MM.1S (cell line): ENCODE results near the gene UBE2J2.
"Not testable (repeated sequence)": the region's sequence is repeated elsewhere in the genome, so short reads cannot be mapped to it uniquely, and the experiment has no call there.

Experiments
- DNase-seq: peaks from one replicate; pipeline ENCODE4 v3.0.0-alpha.2; 2015
- H2AFZ ChIP-seq: fragments of 300-600 bp; sonication (generic); 2 replicates; pipeline ENCODE4 v1.6.0; 2016; ENCODE audit warnings: antibody characterized with exemption, low read length
- H3F3A ChIP-seq: fragments of 300-600 bp; sonication (generic); 2 replicates; pipeline ENCODE4 v1.6.1; 2016; ENCODE audit warnings: mild to moderate bottlenecking, antibody characterized with exemption, low read length, moderate library complexity, mixed read lengths; ENCODE audit not compliant: insufficient read depth
- H3K27ac ChIP-seq: fragments of 300-600 bp; sonication (generic); 2 replicates; pipeline ENCODE4 v1.5.1; 2016; ENCODE audit warnings: mild to moderate bottlenecking, low read length
- H3K27me3 ChIP-seq: fragments of 300-600 bp; sonication (generic); replicated peaks from 2 replicates; pipeline ENCODE4 v1.6.0; 2016; ENCODE audit warnings: low read length; ENCODE audit not compliant: insufficient read depth
- H3K36me3 ChIP-seq: fragments of 300-600 bp; sonication (generic); replicated peaks from 2 replicates; pipeline ENCODE4 v1.6.1; 2016; ENCODE audit warnings: mild to moderate bottlenecking, low read length, mixed read lengths; ENCODE audit not compliant: insufficient read depth
- H3K4me1 ChIP-seq: fragments of 300-600 bp; sonication (generic); 2 replicates; pipeline ENCODE4 v1.6.1; 2016; ENCODE audit warnings: low read length, mixed read lengths
- H3K4me2 ChIP-seq: fragments of 300-600 bp; sonication (generic); 2 replicates; pipeline ENCODE4 v1.6.0; 2016; ENCODE audit warnings: low read depth, low read length
- H3K4me3 ChIP-seq: fragments of 300-600 bp; sonication (generic); 2 replicates; pipeline ENCODE4 v1.5.1; 2016; ENCODE audit warnings: low read length, mixed read lengths
- H3K79me2 ChIP-seq: fragments of 300-600 bp; sonication (generic); 2 replicates; pipeline ENCODE4 v1.6.1; 2016; ENCODE audit warnings: mixed run types, low read length, mixed read lengths
- H3K9ac ChIP-seq: fragments of 300-600 bp; sonication (generic); 2 replicates; pipeline ENCODE4 v1.6.1; 2016; ENCODE audit warnings: low read length, mixed read lengths
- H3K9me2 ChIP-seq: fragments of 300-600 bp; sonication (generic); replicated peaks from 2 replicates; pipeline ENCODE4 v1.6.1; 2016; ENCODE audit warnings: mild to moderate bottlenecking, low read length, mixed read lengths; ENCODE audit not compliant: insufficient read depth
- H3K9me3 ChIP-seq: fragments of 300-600 bp; sonication (generic); replicated peaks from 2 replicates; pipeline ENCODE4 v1.6.1; 2016; ENCODE audit warnings: mild to moderate bottlenecking, low read length, mixed read lengths; ENCODE audit not compliant: insufficient read depth
- H4K20me1 ChIP-seq: fragments of 300-600 bp; sonication (generic); 2 replicates; pipeline ENCODE4 v1.6.1; 2016; ENCODE audit warnings: mild to moderate bottlenecking, low read length, moderate library complexity, mixed read lengths; ENCODE audit not compliant: insufficient read depth
- EZH2 ChIP-seq: fragments of 300-600 bp; sonication (generic); optimal IDR thresholded peaks from 2 replicates; pipeline ENCODE3; 2017; ENCODE audit warnings: low read depth, mild to moderate bottlenecking, antibody characterized with exemption, low read length, mixed read lengths
- EZH2phosphoT487 ChIP-seq: fragments of 300-600 bp; sonication (generic); IDR thresholded peaks from 2 replicates; pipeline ENCODE4 v1.6.1; 2018; ENCODE audit warnings: antibody characterized with exemption, low read length
- TF ChIP-seq, protein P1 (sequence below): fragments of 300-600 bp; sonication (generic); IDR thresholded peaks from 2 replicates; pipeline ENCODE4 v1.5.1; 2016; ENCODE audit warnings: antibody characterized with exemption, low read length, mixed read lengths

The UBE2J2 gene

DNA sequence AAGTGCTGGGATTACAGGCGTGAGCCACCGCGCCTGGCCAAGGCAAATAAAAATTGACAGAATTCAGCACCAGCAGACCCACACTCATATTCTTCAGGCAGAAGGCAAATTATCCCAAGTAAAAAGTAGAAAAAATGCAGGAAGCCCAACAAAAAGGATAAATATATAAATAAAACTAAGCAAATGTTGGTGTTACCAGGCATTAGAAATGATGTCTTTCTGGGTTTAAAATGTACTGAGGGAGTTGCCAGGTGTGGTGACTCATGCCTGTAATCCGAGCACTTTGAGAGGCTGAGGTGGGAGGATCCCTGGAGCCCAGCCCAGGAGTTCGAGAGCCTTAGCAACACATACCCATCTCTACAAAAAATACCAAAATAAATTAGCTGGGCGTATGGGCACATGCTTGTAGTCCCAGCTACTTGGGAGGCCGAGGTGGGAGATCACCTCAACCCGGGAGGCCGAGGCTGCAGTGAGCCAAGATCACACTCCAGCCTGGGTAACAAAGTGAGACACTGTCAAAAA is 44.5 kb upstream of the UBE2J2 start:
- Histone ChIP-seq H3K27me3 (no peaks in the 10 kb centered on the region), H3F3A (peaks cover 5% of the 10 kb centered on the region; the same call in 1 of the 2 replicates), H3K9me2 (no peaks in the 10 kb centered on the region), H3K36me3 (0 out of 2 replicates have a peak, but pooled peaks cover 7% of the 10 kb centered on the region), H3K9ac (no peak overlapping the region), H3K4me3 (no peak overlapping the region), H3K79me2 (peaks cover 65% of the 10 kb centered on the region), H3K27ac (no peak overlapping the region), H3K9me3 (no peaks in the 10 kb centered on the region), H3K4me1 (peaks cover 3% of the 10 kb centered on the region; the same call in 1 of the 2 replicates), H2AFZ (no peak overlapping the region), H4K20me1 (peaks cover 10% of the 10 kb centered on the region; the same call in 1 of the 2 replicates), H3K4me2 (no peak overlapping the region)
- DNase-seq = no peak
- TF ChIP-seq EZH2 (no peak), EZH2phosphoT487 (no peak)
- TF ChIP-seq, protein P1, sequence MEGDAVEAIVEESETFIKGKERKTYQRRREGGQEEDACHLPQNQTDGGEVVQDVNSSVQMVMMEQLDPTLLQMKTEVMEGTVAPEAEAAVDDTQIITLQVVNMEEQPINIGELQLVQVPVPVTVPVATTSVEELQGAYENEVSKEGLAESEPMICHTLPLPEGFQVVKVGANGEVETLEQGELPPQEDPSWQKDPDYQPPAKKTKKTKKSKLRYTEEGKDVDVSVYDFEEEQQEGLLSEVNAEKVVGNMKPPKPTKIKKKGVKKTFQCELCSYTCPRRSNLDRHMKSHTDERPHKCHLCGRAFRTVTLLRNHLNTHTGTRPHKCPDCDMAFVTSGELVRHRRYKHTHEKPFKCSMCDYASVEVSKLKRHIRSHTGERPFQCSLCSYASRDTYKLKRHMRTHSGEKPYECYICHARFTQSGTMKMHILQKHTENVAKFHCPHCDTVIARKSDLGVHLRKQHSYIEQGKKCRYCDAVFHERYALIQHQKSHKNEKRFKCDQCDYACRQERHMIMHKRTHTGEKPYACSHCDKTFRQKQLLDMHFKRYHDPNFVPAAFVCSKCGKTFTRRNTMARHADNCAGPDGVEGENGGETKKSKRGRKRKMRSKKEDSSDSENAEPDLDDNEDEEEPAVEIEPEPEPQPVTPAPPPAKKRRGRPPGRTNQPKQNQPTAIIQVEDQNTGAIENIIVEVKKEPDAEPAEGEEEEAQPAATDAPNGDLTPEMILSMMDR = no peak

DNA sequence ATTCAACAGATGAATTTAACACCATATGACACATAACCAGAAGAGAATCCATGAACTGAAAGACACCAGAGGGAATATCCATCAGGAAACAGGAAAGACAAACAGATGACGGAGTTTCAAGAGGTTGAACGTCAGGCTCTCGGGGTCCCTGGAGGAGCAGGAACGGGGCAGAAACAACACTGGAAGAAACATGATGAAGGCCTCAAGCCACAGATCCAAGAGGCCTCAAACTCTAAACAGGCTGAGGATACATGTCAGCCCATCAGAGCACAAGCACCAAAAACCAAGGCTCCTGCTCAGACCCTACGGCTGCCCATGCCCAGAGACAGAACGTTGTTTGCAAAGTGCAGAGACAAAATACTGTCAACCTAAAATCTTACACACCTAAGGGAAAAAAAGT is 43.8 kb upstream of the UBE2J2 start:
- peaks cover 5% of the 10 kb centered on the region; the same call in 1 of the 2 replicates for H3F3A ChIP-seq
- no peak overlapping the region for H3K27ac ChIP-seq
- TF ChIP-seq, protein P1 = no peak
- TF ChIP-seq EZH2phosphoT487 = no peak
- TF ChIP-seq EZH2 = no peak
- H2AFZ ChIP-seq = no peak overlapping the region
- peaks cover 7% of the 10 kb centered on the region; the same call in 1 of the 2 replicates for H4K20me1 ChIP-seq
- no peaks in the 10 kb centered on the region for H3K27me3 ChIP-seq
- peaks cover 65% of the 10 kb centered on the region for H3K79me2 ChIP-seq
- DNase-seq = no peak
- no peak overlapping the region for H3K4me3 ChIP-seq
- no peak overlapping the region for H3K4me2 ChIP-seq
- no peaks in the 10 kb centered on the region for H3K4me1 ChIP-seq
- no peaks in the 10 kb centered on the region for H3K9me3 ChIP-seq
- no peak overlapping the region for H3K9ac ChIP-seq
- H3K36me3 ChIP-seq = 0 out of 2 replicates have a peak, but pooled peaks cover 7% of the 10 kb centered on the region
- H3K9me2 ChIP-seq = no peaks in the 10 kb centered on the region

- H3K4me2 ChIP-seq = not testable (repeated sequence)
These were observed 42.5 kb upstream of the UBE2J2 start for GRCh38 chr1:1316199-1316598.

GRCh38 chr1:1315435-1315954 is 41.8 kb upstream of the UBE2J2 start:
- Histone ChIP-seq H3K9ac (no peak overlapping the region), H3K4me2 (no peak overlapping the region), H3K27ac (no peak overlapping the region), H3K27me3 (no peaks in the 10 kb centered on the region), H3K36me3 (0 out of 2 replicates have a peak, but pooled peaks cover 7% of the 10 kb centered on the region), H3F3A (peaks cover 5% of the 10 kb centered on the region; the same call in 1 of the 2 replicates), H2AFZ (no peak overlapping the region), H3K79me2 (peaks cover 47% of the 10 kb centered on the region), H4K20me1 (no peaks in the 10 kb centered on the region), H3K4me3 (no peak overlapping the region), H3K9me3 (no peaks in the 10 kb centered on the region), H3K4me1 (no peaks in the 10 kb centered on the region), H3K9me2 (no peaks in the 10 kb centered on the region)
- no peak for DNase-seq
- no peak for TF ChIP-seq EZH2
- TF ChIP-seq, protein P1 = no peak
- no peak for TF ChIP-seq EZH2phosphoT487

More at GRCh38 chr1:1316199-1316598, 42.5 kb upstream of the UBE2J2 start:
- not testable (repeated sequence) for H3K36me3 ChIP-seq, H2AFZ ChIP-seq, H4K20me1 ChIP-seq, H3K9ac ChIP-seq, H3K4me3 ChIP-seq, DNase-seq, H3K27ac ChIP-seq, H3K4me1 ChIP-seq, H3K9me2 ChIP-seq, H3K27me3 ChIP-seq, H3K9me3 ChIP-seq, H3F3A ChIP-seq
- peaks cover 54% of the 10 kb centered on the region for H3K79me2 ChIP-seq
